Ishikawa (cell line): ENCODE results near the gene C4orf17.

Experiments used
- CREB1 ChIP-seq: IDR thresholded peaks from 2 replicates; pipeline ENCODE4 v1.6.1; 2012; ENCODE audit warnings: low read depth
- EP300 ChIP-seq: IDR thresholded peaks from 2 replicates; pipeline ENCODE4 v1.6.1; 2012; ENCODE audit warnings: borderline replicate concordance
- FOXM1 ChIP-seq: IDR thresholded peaks from 2 replicates; pipeline ENCODE4 v1.6.1; 2012; ENCODE audit warnings: low read depth, borderline replicate concordance
- RAD21 ChIP-seq: IDR thresholded peaks from 2 replicates; pipeline ENCODE4 v1.6.1; 2012; ENCODE audit warnings: low read depth
- TCF12 ChIP-seq: IDR thresholded peaks from 2 replicates; pipeline ENCODE4 v1.6.1; 2012; ENCODE audit warnings: low read depth
- TEAD4 ChIP-seq: IDR thresholded peaks from 2 replicates; pipeline ENCODE4 v1.6.1; 2012
- YY1 ChIP-seq: IDR thresholded peaks from 2 replicates; pipeline ENCODE4 v1.6.1; 2012; ENCODE audit warnings: low read depth
- TF ChIP-seq, protein P1 (sequence below): IDR thresholded peaks from 2 replicates; pipeline ENCODE4 v1.6.1; 2012; ENCODE audit warnings: low read depth, mild to moderate bottlenecking

DNA sequence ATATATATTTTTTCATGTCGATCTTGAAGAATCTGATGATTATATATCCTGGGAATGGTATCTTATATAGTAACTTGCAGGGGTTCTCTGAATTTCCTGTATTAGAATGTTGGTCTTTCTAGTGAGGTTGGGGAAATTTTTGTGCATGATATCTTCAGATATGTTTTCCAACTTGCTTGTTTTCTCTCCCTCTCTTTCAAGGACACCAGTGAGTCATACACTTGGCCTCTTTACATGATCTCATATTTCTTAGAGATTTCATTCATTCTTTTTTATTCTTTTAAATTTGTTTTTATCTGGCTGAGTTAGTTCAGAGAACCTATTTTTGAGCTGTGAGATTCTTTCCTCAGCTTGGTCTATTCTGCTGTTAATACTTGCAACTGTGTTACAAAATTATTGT, 27.2 kb upstream of the C4orf17 start:
- TF ChIP-seq, protein P1, sequence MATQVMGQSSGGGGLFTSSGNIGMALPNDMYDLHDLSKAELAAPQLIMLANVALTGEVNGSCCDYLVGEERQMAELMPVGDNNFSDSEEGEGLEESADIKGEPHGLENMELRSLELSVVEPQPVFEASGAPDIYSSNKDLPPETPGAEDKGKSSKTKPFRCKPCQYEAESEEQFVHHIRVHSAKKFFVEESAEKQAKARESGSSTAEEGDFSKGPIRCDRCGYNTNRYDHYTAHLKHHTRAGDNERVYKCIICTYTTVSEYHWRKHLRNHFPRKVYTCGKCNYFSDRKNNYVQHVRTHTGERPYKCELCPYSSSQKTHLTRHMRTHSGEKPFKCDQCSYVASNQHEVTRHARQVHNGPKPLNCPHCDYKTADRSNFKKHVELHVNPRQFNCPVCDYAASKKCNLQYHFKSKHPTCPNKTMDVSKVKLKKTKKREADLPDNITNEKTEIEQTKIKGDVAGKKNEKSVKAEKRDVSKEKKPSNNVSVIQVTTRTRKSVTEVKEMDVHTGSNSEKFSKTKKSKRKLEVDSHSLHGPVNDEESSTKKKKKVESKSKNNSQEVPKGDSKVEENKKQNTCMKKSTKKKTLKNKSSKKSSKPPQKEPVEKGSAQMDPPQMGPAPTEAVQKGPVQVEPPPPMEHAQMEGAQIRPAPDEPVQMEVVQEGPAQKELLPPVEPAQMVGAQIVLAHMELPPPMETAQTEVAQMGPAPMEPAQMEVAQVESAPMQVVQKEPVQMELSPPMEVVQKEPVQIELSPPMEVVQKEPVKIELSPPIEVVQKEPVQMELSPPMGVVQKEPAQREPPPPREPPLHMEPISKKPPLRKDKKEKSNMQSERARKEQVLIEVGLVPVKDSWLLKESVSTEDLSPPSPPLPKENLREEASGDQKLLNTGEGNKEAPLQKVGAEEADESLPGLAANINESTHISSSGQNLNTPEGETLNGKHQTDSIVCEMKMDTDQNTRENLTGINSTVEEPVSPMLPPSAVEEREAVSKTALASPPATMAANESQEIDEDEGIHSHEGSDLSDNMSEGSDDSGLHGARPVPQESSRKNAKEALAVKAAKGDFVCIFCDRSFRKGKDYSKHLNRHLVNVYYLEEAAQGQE: no peak
- no peak for TF ChIP-seq YY1
- no peak for TF ChIP-seq RAD21
- TF ChIP-seq TEAD4: no peak
- no peak for TF ChIP-seq CREB1
- TF ChIP-seq FOXM1: no peak
- TF ChIP-seq EP300: no peak
- TF ChIP-seq TCF12: no peak
